AG04449 (cell line): Measurements from ENCODE around the gene INTS6.

Experiments used
- CTCF ChIA-PET: fragments of 350-600 bp; formaldehyde crosslinking; extraction: SDS; loops from one replicate; lab custom pipeline; 2021; ENCODE audit warnings: antibody characterized with exemption; lab: Yijun Ruan, JAX
- POLR2A ChIA-PET: fragments of 400-600, 350-600 bp; formaldehyde crosslinking; extraction: SDS; loops from one replicate; lab custom pipeline; 2020; ENCODE audit warnings: antibody characterized with exemption, inconsistent platforms; lab: Yijun Ruan, JAX
- DNase-seq: peaks from one replicate; pipeline ENCODE4 v3.0.0-alpha.2; 2010; ENCODE audit warnings: low read depth, low spot score
- H3K4me3 ChIP-seq: 2 replicates; pipeline ENCODE4 v1.5.1; 2011; ENCODE audit warnings: low read depth, mild to moderate bottlenecking, control low read depth, low read length
- CTCF ChIP-seq: IDR thresholded peaks from one replicate; pipeline ENCODE4 v1.5.1; 2011; ENCODE audit warnings: mild to moderate bottlenecking, moderate library complexity, low read length, control low read depth, inconsistent platforms; ENCODE audit not compliant: insufficient read depth; ENCODE audit errors: missing control alignments

INTS6 gene

GRCh38 chr13:51499841-51500240, 47.0 kb upstream of the INTS6 start:
- CTCF ChIA-PET, result no interaction called here
- POLR2A ChIA-PET, result no interaction called here
- H3K4me3 ChIP-seq, result no peak overlapping the region
- no peak for TF ChIP-seq CTCF
- no peak for DNase-seq

- H3K4me3 ChIP-seq, result no peak overlapping the region
- no peak for TF ChIP-seq CTCF
- ChIA-PET POLR2A (no interaction called here), CTCF (no interaction called here)
- no peak for DNase-seq
Observed at GRCh38 chr13:51495316-51495715, 42.5 kb upstream of the INTS6 start.

- no peak overlapping the region for H3K4me3 ChIP-seq
- DNase-seq, result no peak
- no peak for TF ChIP-seq CTCF
- CTCF ChIA-PET, result no interaction called here
- POLR2A ChIA-PET, result no interaction called here
Observed at GRCh38 chr13:51494156-51494555, 41.3 kb upstream of the INTS6 start.

GRCh38 chr13:51488212-51488611, 35.4 kb upstream of the INTS6 start:
- POLR2A ChIA-PET, result no interaction called here
- CTCF ChIA-PET, result no interaction called here
- no peak for DNase-seq
- H3K4me3 ChIP-seq, result no peak overlapping the region
- no peak for TF ChIP-seq CTCF

GRCh38 chr13:51481656-51482055, 28.8 kb upstream of the INTS6 start:
- DNase-seq, result no peak
- H3K4me3 ChIP-seq, result no peak overlapping the region
- ChIA-PET CTCF (no interaction called here), POLR2A (no interaction called here)
- TF ChIP-seq CTCF, result no peak

- no peak overlapping the region for H3K4me3 ChIP-seq
- CTCF ChIA-PET, result interaction anchor here (2.1 kb wide), 1 partner anchor 25 kb away, joined by 5 read pairs; no protein-coding TSS in a partner anchor
- no peak for DNase-seq
- TF ChIP-seq CTCF, result no peak
- POLR2A ChIA-PET, result interaction anchor here (0.6 kb wide), 1 partner anchor 715 kb away, joined by 3 read pairs; no protein-coding TSS in a partner anchor
Observed at GRCh38 chr13:51479199-51479523, 26.3 kb upstream of the INTS6 start.
